ENCODE results near the gene EHHADH. TPM values are rescaled to one million over a fixed set of nuclear protein-coding genes. Genes with fewer than 3 reads are reported as not detected.

EHHADH gene
- total and polyA plus RNA-seq, 2 of the 13 experiments (the other 11 are each of a cell fraction or from before 2014, with no cell fraction given): 14.5 to 38.9 TPM

- TF ChIP-seq ZNF710 (CRISPR knock-in tag; IDR thresholded peaks at IDR 0.05; ENCODE audit: borderline replicate concordance): 0 out of 2 replicates have a peak, but pooled peaks have one; percentile 46
- no peak for TF ChIP-seq FOXM1 (CRISPR knock-in tag; IDR thresholded peaks at IDR 0.05)
- peak; percentile 60 for TF ChIP-seq ZNF441 (CRISPR knock-in tag; IDR thresholded peaks at IDR 0.05; ENCODE audit: borderline replicate concordance)
- TF ChIP-seq HHEX (CRISPR knock-in tag; IDR thresholded peaks at IDR 0.05): no peak
- peak; percentile 68; the same call in 1 of the 2 replicates for TF ChIP-seq ZNF280B (CRISPR knock-in tag; IDR thresholded peaks at IDR 0.05; ENCODE audit: borderline replicate concordance)
- peak; percentile 80; the same call in 1 of the 2 replicates for TF ChIP-seq ZSCAN29 (CRISPR knock-in tag; conservative IDR thresholded peaks at IDR 0.05)
- 0 out of 2 replicates have a peak, but pooled peaks have one; percentile 11 for TF ChIP-seq AFF4 (CRISPR knock-in tag; IDR thresholded peaks at IDR 0.05)
- peak; percentile 17; the same call in 1 of the 2 replicates for TF ChIP-seq ZNF670 (CRISPR knock-in tag; IDR thresholded peaks at IDR 0.05; ENCODE audit: borderline replicate concordance)
- no peak for TF ChIP-seq TCF7L2 (IDR thresholded peaks at IDR 0.05; ENCODE audit: low read depth, low read length)
- no peak for TF ChIP-seq GPN1 (CRISPR knock-in tag; IDR thresholded peaks at IDR 0.05; ENCODE audit: borderline replicate concordance)
- peak; percentile 26; the same call in 1 of the 2 replicates for TF ChIP-seq TFAP4 (IDR thresholded peaks at IDR 0.05; ENCODE audit: borderline replicate concordance, low read depth)
- TF ChIP-seq KAT8 (CRISPR knock-in tag; IDR thresholded peaks at IDR 0.05): peak; percentile 85
- TF ChIP-seq ZNF770 (CRISPR knock-in tag; IDR thresholded peaks at IDR 0.05): 0 out of 2 replicates have a peak, but pooled peaks have one; percentile 33
- TF ChIP-seq GATA4 (IDR thresholded peaks at IDR 0.05; ENCODE audit: borderline replicate concordance, low read depth): peak; percentile 57; the same call in 1 of the 2 replicates
- no peak for TF ChIP-seq ZNF333 (CRISPR knock-in tag; IDR thresholded peaks at IDR 0.05; ENCODE audit: borderline replicate concordance)
- peak; percentile 67; the same call in 1 of the 2 replicates for TF ChIP-seq IKZF5 (CRISPR knock-in tag; IDR thresholded peaks at IDR 0.05)
Observed at GRCh38 chr3:185253645-185254410, at the start of gene EHHADH (continued).
